ENCODE data around the gene APOA4. TPM values are rescaled to one million over a fixed set of nuclear protein-coding genes. Genes with fewer than 3 reads are reported as not detected.

Gene APOA4
- total RNA-seq, 1 experiment from 2014 or later = not detected

- in situ Hi-C loops (cut with HindIII; ENCODE audit: low pct_unique_long_range_greater_than_20kb, low sequenced_read_pairs) = no loop called here
- DNase-seq (ENCODE audit: low read depth, low spot score) (no peak), ATAC-seq (no peak)
- Histone ChIP-seq H3K9me3 (ENCODE audit: control insufficient read depth, insufficient read depth, low read depth, low read length) (no peaks in the 10 kb centered on the region), H3K27me3 (ENCODE audit: control insufficient read depth, insufficient read depth, low read length) (no peaks in the 10 kb centered on the region; the same call in 1 of the 2 replicates), H3K27ac (ENCODE audit: low read length) (no peak overlapping the region), H3K4me1 (ENCODE audit: control insufficient read depth, insufficient read depth, low read length) (no peaks in the 10 kb centered on the region), H3K4me3 (ENCODE audit: low read depth in 2 of 2, low read length in 2 of 2) (no peak overlapping the region), H3K36me3 (ENCODE audit: control insufficient read depth, insufficient read depth, low read length) (no peaks in the 10 kb centered on the region)
- intact Hi-C loops (cut with micrococcal nuclease; ENCODE audit: unreplicated experiment) = loop anchor here (5.0 kb wide), 1 partner anchor 42 kb away; the partner anchor contains the start of gene APOA1
- TF ChIP-seq POLR2AphosphoS5 (IDR thresholded peaks at IDR 0.05; ENCODE audit: low read depth, low read length) (no peak), CTCF (IDR thresholded peaks at IDR 0.05) (no peak)
- ChIA-PET CTCF (no interaction called here), POLR2A (no interaction called here)
- BruUV-seq (replicated peaks) = no TSS peak
Observed at GRCh38 chr11:116794851-116795250, 28.3 kb downstream of the APOA4 start.

- no peak for DNase-seq (ENCODE audit: low read depth, low spot score)
- H3K4me1 ChIP-seq (ENCODE audit: control insufficient read depth, insufficient read depth, low read length) = peaks cover 1% of the 10 kb centered on the region; the same call in 1 of the 2 replicates
- no peak overlapping the region for H3K4me3 ChIP-seq (ENCODE audit: low read depth in 2 of 2, low read length in 2 of 2)
- TF ChIP-seq POLR2AphosphoS5 (IDR thresholded peaks at IDR 0.05; ENCODE audit: low read depth, low read length) (no peak), SIN3A (IDR thresholded peaks at IDR 0.05; ENCODE audit: borderline replicate concordance, insufficient read depth, low read depth, low read length) (no peak), TCF7L2 (IDR thresholded peaks at IDR 0.05; ENCODE audit: low read depth, low read length) (no peak)
- no peaks in the 10 kb centered on the region for H3K9me3 ChIP-seq (ENCODE audit: control insufficient read depth, insufficient read depth, low read depth, low read length)
- H3K27ac ChIP-seq (ENCODE audit: low read length) = no peak overlapping the region
- no peaks in the 10 kb centered on the region for H3K36me3 ChIP-seq (ENCODE audit: control insufficient read depth, insufficient read depth, low read length)
- intact Hi-C loops (cut with micrococcal nuclease; ENCODE audit: unreplicated experiment) = loop anchor here (5.0 kb wide), 1 partner anchor 44 kb away; the partner anchor contains the start of gene APOA1
- no peaks in the 10 kb centered on the region; the same call in 1 of the 2 replicates for H3K27me3 ChIP-seq (ENCODE audit: control insufficient read depth, insufficient read depth, low read length)
- CTCF ChIA-PET = no interaction called here
- in situ Hi-C loops (cut with HindIII; ENCODE audit: low pct_unique_long_range_greater_than_20kb, low sequenced_read_pairs) = no loop called here
- no TSS peak for BruUV-seq (replicated peaks)
- no peak for ATAC-seq
- POLR2A ChIA-PET = no interaction called here
Observed at GRCh38 chr11:116793772-116794097, 29.4 kb downstream of the APOA4 start.

GRCh38 chr11:116792869-116793771 lies 30.0 kb downstream of the APOA4 start:
- no peak for ATAC-seq
- Histone ChIP-seq H3K4me1 (ENCODE audit: control insufficient read depth, insufficient read depth, low read length) (peaks cover 5% of the 10 kb centered on the region; the same call in 1 of the 2 replicates), H3K27ac (ENCODE audit: low read length) (no peak overlapping the region), H3K36me3 (ENCODE audit: control insufficient read depth, insufficient read depth, low read length) (no peaks in the 10 kb centered on the region), H3K27me3 (ENCODE audit: control insufficient read depth, insufficient read depth, low read length) (no peaks in the 10 kb centered on the region), H3K4me3 (ENCODE audit: low read depth in 2 of 2, low read length in 2 of 2) (no peak overlapping the region), H3K9me3 (ENCODE audit: control insufficient read depth, insufficient read depth, low read depth, low read length) (no peaks in the 10 kb centered on the region)
- CTCF ChIA-PET = interaction anchor here (0.5 to 4.2 kb wide), 4 partner anchors 43 to 346 kb away, joined by 3 to 76 read pairs (median 4); partner anchors contain the start of gene APOA1
- peak; percentile 57 for DNase-seq (ENCODE audit: low read depth, low spot score)
- no TSS peak for BruUV-seq (replicated peaks)
- intact Hi-C loops (cut with micrococcal nuclease; ENCODE audit: unreplicated experiment) = loop anchor here (5.0 kb wide), 1 partner anchor 44 kb away; the partner anchor contains the start of gene APOA1
- TF ChIP-seq CTCF (IDR thresholded peaks at IDR 0.05) (no peak), SIN3A (IDR thresholded peaks at IDR 0.05; ENCODE audit: borderline replicate concordance, insufficient read depth, low read depth, low read length) (no peak), POLR2AphosphoS5 (IDR thresholded peaks at IDR 0.05; ENCODE audit: low read depth, low read length) (no peak), TCF7L2 (IDR thresholded peaks at IDR 0.05; ENCODE audit: low read depth, low read length) (no peak), REST (IDR thresholded peaks at IDR 0.05; ENCODE audit: insufficient read depth in 1 of 2, low read depth in 2 of 2, low read length in 1 of 2) (no peak)
- POLR2A ChIA-PET = no interaction called here
- in situ Hi-C loops (cut with HindIII; ENCODE audit: low pct_unique_long_range_greater_than_20kb, low sequenced_read_pairs) = no loop called here

Measured in Panc1 (cell line).